GM12801 (cell line): Measurements from ENCODE around the gene ZNF774.

Experiments used
- CTCF ChIP-seq: IDR thresholded peaks from one replicate; pipeline ENCODE4 v1.5.1; 2011; ENCODE audit warnings: control low read depth; ENCODE audit not compliant: insufficient read length; ENCODE audit errors: extremely low read depth

ZNF774 gene

GRCh38 chr15:90345857-90346256, 6.2 kb upstream of the ZNF774 start:
- TF ChIP-seq CTCF: no peak

- no peak for TF ChIP-seq CTCF
Measured at GRCh38 chr15:90348456-90348855, 3.6 kb upstream of the ZNF774 start.

- TF ChIP-seq CTCF: no peak
Measured at GRCh38 chr15:90349072-90349471, 3.0 kb upstream of the ZNF774 start.

- no peak for TF ChIP-seq CTCF
Measured at GRCh38 chr15:90349821-90350220, 2.3 kb upstream of the ZNF774 start.

GRCh38 chr15:90351479-90352106, 491 bp upstream of the ZNF774 start:
- no peak for TF ChIP-seq CTCF

- no peak for TF ChIP-seq CTCF
Measured at GRCh38 chr15:90354986-90355385, 2.9 kb downstream of the ZNF774 start.

GRCh38 chr15:90358124-90359033, 6.3 kb downstream of the ZNF774 start:
- no peak for TF ChIP-seq CTCF
